ENCODE results near the gene YY1.

DNA sequence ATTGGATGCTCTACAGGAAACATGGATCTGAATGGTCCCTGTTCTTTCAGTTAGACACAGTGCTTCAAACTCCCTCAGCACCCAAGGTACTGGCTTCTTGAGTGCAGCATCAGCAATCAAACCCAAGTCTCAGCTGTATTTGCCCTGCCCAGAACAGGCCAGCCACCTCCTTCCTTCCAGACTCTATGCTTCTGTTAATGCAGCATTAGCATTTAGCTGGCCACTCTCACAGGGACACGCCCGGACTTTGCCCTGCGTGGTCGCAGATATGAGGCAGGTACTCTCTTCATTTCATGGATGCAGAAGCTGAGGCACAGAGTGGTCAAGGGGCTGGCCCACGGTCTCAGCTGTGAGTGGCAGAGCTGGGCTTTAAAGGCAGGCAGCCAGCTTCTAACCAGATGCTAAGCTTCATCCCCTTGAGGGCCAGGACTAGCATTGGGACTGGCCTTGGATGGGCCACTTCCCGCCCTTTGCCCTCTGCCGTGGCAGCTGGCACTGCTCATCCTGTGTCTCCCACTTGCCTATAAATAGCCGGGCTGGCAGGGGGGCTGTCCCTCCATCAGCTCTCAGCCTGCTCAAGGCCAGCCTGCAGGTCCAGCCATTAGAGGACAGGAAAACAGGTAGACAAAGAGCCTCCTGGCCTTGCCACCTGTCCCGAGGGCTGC lies 82.7 kb downstream of the YY1 start:
- TF ChIP-seq POLR2AphosphoS5 (IDR thresholded peaks at IDR 0.05): no peak
- TF ChIP-seq CTCF (IDR thresholded peaks at IDR 0.05): no peak
